Left ventricle myocardium inferior (tissue), 1 donor: ENCODE measurements around the gene RIC1. TPM values are rescaled to one million over a fixed set of nuclear protein-coding genes. Genes with fewer than 3 reads are reported as not detected.
"Not testable (repeated sequence)": the region's sequence is repeated elsewhere in the genome, so short reads cannot be mapped to it uniquely, and the experiment has no call there.

ENCODE experiments used
- DNase-seq: peaks from one replicate; pipeline ENCODE4 v3.0.0-alpha.2; 2020
- H3K27ac ChIP-seq: fragments of 200-600 bp; replicated peaks from 2 replicates; pipeline ENCODE4 v1.8.0; 2021
- H3K27me3 ChIP-seq: fragments of 200-600 bp; 2 replicates; pipeline ENCODE4 v1.8.0; 2021; ENCODE audit warnings: low read depth
- H3K36me3 ChIP-seq: fragments of 200-600 bp; 2 replicates; pipeline ENCODE4 v1.8.0; 2021
- H3K4me1 ChIP-seq: fragments of 200-600 bp; 2 replicates; pipeline ENCODE4 v1.8.0; 2021
- H3K4me3 ChIP-seq: fragments of 200-600 bp; 2 replicates; pipeline ENCODE4 v1.8.0; 2021; ENCODE audit warnings: mild to moderate bottlenecking, moderate library complexity
- H3K9me3 ChIP-seq: fragments of 200-600 bp; replicated peaks from 2 replicates; pipeline ENCODE4 v1.8.0; 2021
- intact Hi-C: fragments of 100-400 bp; cut with micrococcal nuclease; formaldehyde crosslinking; loops from one replicate; pipeline ENCODE4 v1.11.0; 2022
- total RNA-seq: library from RNA; stranded (reverse); fragmentation: NEBNext Ultra II Directional; extraction: Animal tissue kit (Norgen Biotek cat#: 25700); gene quantifications from one replicate; pipeline ENCODE4 v1.2.1, GENCODE V29; 2021
- TF ChIP-seq, protein P1 (sequence below): fragments of 200-600 bp; IDR thresholded peaks from 2 replicates; pipeline ENCODE4 v1.8.0; 2021; ENCODE audit warnings: antibody characterized with exemption, mild to moderate bottlenecking, borderline replicate concordance
- donor health status: DM: no; HTN: yes; CAD: no; lungs with severe emphysema.

The RIC1 gene
- total RNA-seq, 1 donor from 2014 or later: 7.1 TPM

DNA sequence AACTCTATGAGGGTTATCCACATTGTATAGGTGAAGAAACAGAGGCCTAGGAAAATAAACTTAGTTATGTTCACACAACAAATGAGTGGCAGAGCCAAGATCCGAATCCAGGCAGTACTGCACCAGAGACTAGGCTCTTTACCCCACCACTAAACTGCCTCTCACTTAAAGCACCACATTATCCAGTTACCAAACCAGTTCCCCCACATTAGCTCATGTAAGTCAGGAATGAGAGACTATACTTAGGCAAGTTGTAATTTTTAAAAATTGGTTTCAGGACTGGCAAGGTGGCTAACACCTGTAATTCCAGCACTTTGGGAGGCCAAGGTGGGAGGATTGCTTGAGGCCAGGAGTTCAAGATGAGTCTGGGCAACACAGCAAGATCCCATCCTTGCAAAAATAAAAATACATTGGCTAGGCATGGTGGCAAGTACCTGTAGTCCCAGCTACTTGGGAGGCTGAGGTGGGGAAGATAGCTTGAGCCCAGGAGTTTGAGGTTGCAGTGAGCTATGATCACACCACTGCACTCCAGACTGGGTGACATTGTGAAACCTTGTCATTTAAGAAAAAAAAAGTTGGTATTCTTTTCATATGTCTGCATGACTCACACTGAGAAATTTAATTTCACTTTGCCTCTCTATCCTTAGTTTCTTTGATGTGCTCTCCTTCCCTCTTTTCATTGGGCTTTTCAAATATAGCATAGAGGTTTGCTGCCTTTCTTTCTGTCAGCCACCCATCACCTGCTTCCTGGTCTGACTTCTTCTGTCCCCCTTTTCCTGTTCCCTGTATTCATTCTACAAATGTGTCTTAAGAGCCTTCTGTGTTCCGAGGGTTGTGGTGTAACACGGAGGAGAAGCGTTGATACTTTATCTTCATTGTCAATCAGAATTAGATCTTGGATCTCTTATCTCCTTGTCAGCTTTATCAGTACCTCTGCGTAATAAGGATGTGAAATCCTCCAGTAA, 139.3 kb downstream of the RIC1 start:
- no peaks in the 10 kb centered on the region for H3K27me3 ChIP-seq
- intact Hi-C loops: no loop called here
- no peak overlapping the region for H3K4me3 ChIP-seq
- DNase-seq: no peak
- no peaks in the 10 kb centered on the region for H3K9me3 ChIP-seq
- H3K36me3 ChIP-seq: peaks cover 98% of the 10 kb centered on the region
- no peak overlapping the region for H3K27ac ChIP-seq
- TF ChIP-seq, protein P1, sequence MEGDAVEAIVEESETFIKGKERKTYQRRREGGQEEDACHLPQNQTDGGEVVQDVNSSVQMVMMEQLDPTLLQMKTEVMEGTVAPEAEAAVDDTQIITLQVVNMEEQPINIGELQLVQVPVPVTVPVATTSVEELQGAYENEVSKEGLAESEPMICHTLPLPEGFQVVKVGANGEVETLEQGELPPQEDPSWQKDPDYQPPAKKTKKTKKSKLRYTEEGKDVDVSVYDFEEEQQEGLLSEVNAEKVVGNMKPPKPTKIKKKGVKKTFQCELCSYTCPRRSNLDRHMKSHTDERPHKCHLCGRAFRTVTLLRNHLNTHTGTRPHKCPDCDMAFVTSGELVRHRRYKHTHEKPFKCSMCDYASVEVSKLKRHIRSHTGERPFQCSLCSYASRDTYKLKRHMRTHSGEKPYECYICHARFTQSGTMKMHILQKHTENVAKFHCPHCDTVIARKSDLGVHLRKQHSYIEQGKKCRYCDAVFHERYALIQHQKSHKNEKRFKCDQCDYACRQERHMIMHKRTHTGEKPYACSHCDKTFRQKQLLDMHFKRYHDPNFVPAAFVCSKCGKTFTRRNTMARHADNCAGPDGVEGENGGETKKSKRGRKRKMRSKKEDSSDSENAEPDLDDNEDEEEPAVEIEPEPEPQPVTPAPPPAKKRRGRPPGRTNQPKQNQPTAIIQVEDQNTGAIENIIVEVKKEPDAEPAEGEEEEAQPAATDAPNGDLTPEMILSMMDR: no peak
- H3K4me1 ChIP-seq: no peaks in the 10 kb centered on the region

DNA sequence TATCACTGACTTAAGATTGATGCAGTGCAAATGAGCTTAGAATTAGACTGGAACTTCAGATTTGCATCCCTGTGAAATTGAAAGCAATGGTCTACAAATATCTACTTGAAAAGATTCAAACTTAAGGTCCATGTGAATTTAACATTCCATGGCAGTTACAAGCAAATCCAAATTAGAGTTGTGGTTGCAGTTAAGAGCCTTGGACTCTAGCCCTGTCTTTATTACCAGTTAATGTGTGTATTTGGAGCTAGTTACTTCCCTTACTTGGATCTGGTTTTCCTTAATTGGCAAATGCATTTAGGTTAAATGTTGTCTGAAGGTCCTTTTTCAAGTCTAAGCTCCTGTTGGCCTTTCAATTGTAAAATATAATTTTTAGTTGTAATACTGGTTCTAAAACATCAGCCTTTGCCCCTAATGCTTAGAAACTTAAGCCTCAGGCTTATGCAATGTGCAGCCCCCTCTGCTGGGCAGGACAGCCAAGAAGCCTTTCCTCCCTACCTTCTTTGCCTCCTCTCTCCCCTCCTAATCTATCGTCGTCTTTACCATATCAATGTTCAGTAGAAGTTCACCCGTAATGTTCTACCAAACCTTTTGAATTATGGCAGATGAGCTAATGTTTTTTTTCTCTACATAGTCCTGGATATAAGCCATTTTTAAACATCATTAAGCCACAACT, 144.6 kb downstream of the RIC1 start:
- H3K4me3 ChIP-seq: no peak overlapping the region
- peaks cover 94% of the 10 kb centered on the region for H3K36me3 ChIP-seq
- intact Hi-C loops: no loop called here
- TF ChIP-seq, protein P1: no peak
- no peaks in the 10 kb centered on the region for H3K4me1 ChIP-seq
- H3K9me3 ChIP-seq: peaks cover 10% of the 10 kb centered on the region
- no peak overlapping the region for H3K27ac ChIP-seq
- no peaks in the 10 kb centered on the region for H3K27me3 ChIP-seq
- DNase-seq: no peak

DNA sequence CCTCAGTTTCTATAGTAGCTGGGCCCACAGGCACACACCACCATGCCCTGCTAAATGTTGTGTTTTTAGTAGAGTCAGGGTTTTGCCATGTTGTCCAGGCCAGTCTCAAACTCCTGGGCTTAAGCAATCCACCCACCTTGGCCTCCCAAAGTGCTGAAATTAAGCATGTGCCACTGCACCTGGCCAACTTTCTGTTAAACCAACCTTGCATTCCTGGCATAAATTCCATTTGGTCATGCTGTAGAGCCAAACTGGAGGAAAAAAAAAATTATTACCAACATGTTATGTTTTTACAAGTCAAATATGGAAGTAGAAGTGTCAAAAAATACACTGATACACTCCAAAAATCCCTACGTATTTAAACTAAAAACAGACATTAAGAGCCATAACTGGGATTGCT, 149.9 kb downstream of the RIC1 start:
- Histone ChIP-seq H3K4me3 (no peak overlapping the region), H3K27ac (no peak overlapping the region), H3K27me3 (no peaks in the 10 kb centered on the region), H3K4me1 (no peaks in the 10 kb centered on the region), H3K36me3 (peaks cover 85% of the 10 kb centered on the region), H3K9me3 (peaks cover 40% of the 10 kb centered on the region)
- TF ChIP-seq, protein P1: no peak
- no peak for DNase-seq
- intact Hi-C loops: no loop called here

DNA sequence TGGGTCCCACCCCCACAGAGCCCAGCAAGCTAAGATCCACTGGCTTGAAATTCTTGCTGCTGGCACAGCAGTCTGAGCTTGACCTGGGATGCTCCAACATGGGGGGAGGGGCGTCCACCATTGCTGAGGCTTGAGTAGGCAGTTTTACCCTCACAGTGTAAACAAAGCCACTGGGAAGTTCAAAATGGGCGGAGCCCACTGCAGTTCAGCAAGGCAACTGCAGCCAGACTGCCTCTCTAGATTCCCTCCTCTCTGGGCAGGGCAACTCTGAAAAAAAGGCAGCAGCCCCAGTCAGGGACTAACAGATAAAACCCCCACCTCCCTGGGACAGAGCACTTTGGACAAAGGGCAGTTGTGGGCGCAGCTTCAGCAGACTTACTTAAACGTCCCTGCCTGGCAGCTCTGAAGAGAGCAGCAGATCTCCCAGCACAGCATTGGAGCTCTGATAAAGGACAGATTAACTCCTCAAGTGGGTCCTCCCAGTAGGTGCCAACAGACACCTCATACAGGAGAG, 150.9 kb downstream of the RIC1 start:
- intact Hi-C loops, H3K27ac ChIP-seq, H3K27me3 ChIP-seq, H3K4me3 ChIP-seq, DNase-seq, H3K4me1 ChIP-seq: not testable (repeated sequence)
- H3K36me3 ChIP-seq: peaks cover 76% of the 10 kb centered on the region
- H3K9me3 ChIP-seq: peaks cover 40% of the 10 kb centered on the region

DNA sequence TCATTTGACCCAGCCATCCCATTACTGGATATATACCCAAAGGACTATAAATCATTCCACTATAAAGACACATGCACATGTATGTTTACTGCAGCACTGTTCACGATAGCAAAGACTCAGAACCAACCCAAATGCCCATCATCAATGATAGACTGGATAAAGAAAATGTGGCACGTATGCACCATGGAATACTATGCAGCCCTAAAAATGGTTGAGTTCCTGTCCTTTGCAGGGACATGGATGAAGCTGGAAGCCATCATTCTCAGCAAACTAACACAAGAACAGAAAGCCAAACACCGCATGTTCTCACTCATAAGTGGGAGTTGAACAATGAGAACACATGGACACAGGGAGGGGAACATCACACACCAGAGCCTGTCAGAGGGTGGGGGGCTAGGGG, 154.5 kb downstream of the RIC1 start:
- intact Hi-C loops, H3K4me3 ChIP-seq, H3K27ac ChIP-seq, DNase-seq, H3K27me3 ChIP-seq: not testable (repeated sequence)
- peaks cover 28% of the 10 kb centered on the region for H3K4me1 ChIP-seq
- H3K36me3 ChIP-seq: peaks cover 68% of the 10 kb centered on the region
- H3K9me3 ChIP-seq: peaks cover 31% of the 10 kb centered on the region

DNA sequence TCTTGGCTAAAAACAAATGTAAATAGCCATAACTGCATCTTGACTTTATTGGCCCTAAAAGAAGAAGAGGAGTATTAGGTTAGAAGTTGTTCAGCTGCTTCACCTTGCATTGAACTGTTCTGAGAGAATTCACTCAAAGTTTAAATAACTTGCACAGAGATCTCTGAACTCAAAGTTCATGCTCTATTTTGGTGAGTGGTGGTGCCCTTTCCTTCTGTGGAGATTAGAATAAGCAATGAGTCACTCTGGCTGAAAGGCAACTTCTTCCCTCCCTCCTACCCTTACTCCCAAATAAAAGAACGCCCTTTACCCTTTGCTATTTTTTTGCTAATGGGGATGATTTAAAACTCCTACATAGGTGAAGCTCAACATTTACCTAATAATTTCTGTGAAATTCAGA, 155.1 kb downstream of the RIC1 start:
- intact Hi-C loops: no loop called here
- Histone ChIP-seq H3K4me3 (no peak overlapping the region), H3K9me3 (peaks cover 25% of the 10 kb centered on the region), H3K4me1 (peaks cover 28% of the 10 kb centered on the region), H3K27ac (no peak overlapping the region), H3K36me3 (peaks cover 63% of the 10 kb centered on the region), H3K27me3 (no peaks in the 10 kb centered on the region)
- no peak for DNase-seq
- TF ChIP-seq, protein P1: no peak
